Neural cell (in vitro differentiated cells): Measurements from ENCODE around the gene ACTN1.

Source experiments
- CTCF ChIP-seq: fragments of 450-650 bp; IDR thresholded peaks from 2 replicates; pipeline ENCODE4 v1.5.1; 2014; ENCODE audit warnings: antibody characterized with exemption, mild to moderate bottlenecking, moderate library complexity; ENCODE audit not compliant: poor library complexity, severe bottlenecking
- EP300 ChIP-seq: fragments of 450-650 bp; conservative IDR thresholded peaks from 2 replicates; pipeline ENCODE4 v1.6.1; 2014; ENCODE audit warnings: antibody characterized with exemption, mild to moderate bottlenecking, moderate library complexity; ENCODE audit not compliant: poor library complexity, severe bottlenecking
- EZH2 ChIP-seq: fragments of 200-600, 300-800 bp; shearing (Covaris generic), sonication (generic); IDR thresholded peaks from 2 replicates; pipeline ENCODE4 v1.6.1; 2014; ENCODE audit warnings: antibody characterized with exemption, low read length, borderline replicate concordance, mild to moderate bottlenecking; ENCODE audit not compliant: insufficient read depth, poor library complexity, severe bottlenecking
- POLR2AphosphoS5 ChIP-seq: IDR thresholded peaks from 2 replicates; pipeline ENCODE4 v1.6.1; 2012
- RAD21 ChIP-seq: fragments of 450-650 bp; conservative IDR thresholded peaks from 2 replicates; pipeline ENCODE4 v1.6.1; 2014; ENCODE audit warnings: antibody characterized with exemption, mild to moderate bottlenecking, moderate library complexity
- REST ChIP-seq: IDR thresholded peaks from 2 replicates; pipeline ENCODE4 v1.6.1; 2012; ENCODE audit warnings: borderline replicate concordance
- SMC3 ChIP-seq: fragments of 450-650 bp; conservative IDR thresholded peaks from 2 replicates; pipeline ENCODE4 v1.6.1; 2014; ENCODE audit warnings: antibody characterized with exemption, mild to moderate bottlenecking, moderate library complexity; ENCODE audit not compliant: poor library complexity

- TF ChIP-seq CTCF (no peak), EZH2 (no peak), POLR2AphosphoS5 (no peak), SMC3 (no peak), EP300 (no peak), RAD21 (no peak), REST (no peak)
Measured at GRCh38 chr14:68986225-68986624, 7.1 kb upstream of the ACTN1 start.
